ENCODE measurements around the gene KIAA1217.
A peak's percentile ranks its signal among the peaks of the same experiment; 100 is the strongest.

The KIAA1217 gene

DNA sequence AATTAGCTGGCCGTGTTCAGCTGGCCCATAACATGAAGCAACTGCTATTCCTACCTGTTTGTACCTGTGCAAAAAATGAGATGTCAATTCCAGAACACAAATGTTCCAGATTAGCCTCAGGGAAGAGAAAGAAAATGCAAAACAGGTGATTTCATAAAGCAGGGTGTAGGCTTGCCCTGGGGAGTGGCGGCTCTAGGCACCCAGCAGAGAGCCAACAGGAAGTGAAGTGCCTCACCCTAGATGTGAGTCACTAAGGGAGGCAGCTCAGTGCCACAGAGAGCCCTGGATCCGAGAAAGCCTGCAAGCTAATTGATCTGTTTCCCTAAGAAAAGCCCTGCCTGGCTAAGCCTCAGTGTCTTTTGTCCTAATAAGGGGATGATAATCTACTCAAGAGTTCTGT is 274.8 kb downstream of the KIAA1217 start:
- Histone ChIP-seq H4K91ac (ENCODE audit: low read depth, low read length) (no peak overlapping the region), H2BK5ac (ENCODE audit: low read depth, low read length, poor library complexity) (no peak overlapping the region), H3K23ac (ENCODE audit: low read length) (no peak overlapping the region), H4K12ac (ENCODE audit: low read depth, low read length) (no peak overlapping the region), H3K18ac (ENCODE audit: low read length) (no peak overlapping the region), H3K79me2 (ENCODE audit: control insufficient read depth, insufficient read depth, low read length, poor library complexity) (no peaks in the 10 kb centered on the region), H3K9ac (ENCODE audit: low read length) (no peak overlapping the region), H2BK12ac (ENCODE audit: low read length) (no peak overlapping the region), H4K8ac (ENCODE audit: low read depth, low read length) (no peak overlapping the region), H3K4me1 (ENCODE audit: control insufficient read depth in 1 of 2, insufficient read depth in 2 of 2, low read length in 2 of 2) (peaks cover 7 to 8% of the 10 kb centered on the region in 2 experiments), H2AK5ac (ENCODE audit: low read length) (no peak overlapping the region), H2BK120ac (ENCODE audit: insufficient read depth, low read length, poor library complexity) (no peak overlapping the region), H3K27me3 (ENCODE audit: insufficient read depth, low read length) (no peaks in the 10 kb centered on the region), H3K27ac (ENCODE audit: low read depth, low read length) (peak overlapping the region; percentile 9), H3K9me3 (ENCODE audit: insufficient read depth, low read depth, low read length) (no peaks in the 10 kb centered on the region), H3K4me3 (ENCODE audit: low read depth, low read length) (no peak overlapping the region), H3K36me3 (ENCODE audit: control insufficient read depth in 1 of 2, insufficient read depth in 2 of 2, low read length in 2 of 2) (peaks cover 18 to 32% of the 10 kb centered on the region in 2 experiments), H2AFZ (ENCODE audit: insufficient read depth, low read length, poor library complexity) (no peak overlapping the region), H3K4me2 (ENCODE audit: low read length) (no peak overlapping the region), H3K4ac (ENCODE audit: low read depth, low read length) (no peak overlapping the region), H3K14ac (ENCODE audit: low read length) (no peak overlapping the region), H3K79me1 (ENCODE audit: low read length) (peaks cover 4% of the 10 kb centered on the region)
- WGBS (ENCODE audit: extremely low coverage, insufficient coverage, insufficient read length), result no CpG with 5 or more reads among the region's 3 CpGs
- peak; percentile 91 to 98 for DNase-seq

DNA sequence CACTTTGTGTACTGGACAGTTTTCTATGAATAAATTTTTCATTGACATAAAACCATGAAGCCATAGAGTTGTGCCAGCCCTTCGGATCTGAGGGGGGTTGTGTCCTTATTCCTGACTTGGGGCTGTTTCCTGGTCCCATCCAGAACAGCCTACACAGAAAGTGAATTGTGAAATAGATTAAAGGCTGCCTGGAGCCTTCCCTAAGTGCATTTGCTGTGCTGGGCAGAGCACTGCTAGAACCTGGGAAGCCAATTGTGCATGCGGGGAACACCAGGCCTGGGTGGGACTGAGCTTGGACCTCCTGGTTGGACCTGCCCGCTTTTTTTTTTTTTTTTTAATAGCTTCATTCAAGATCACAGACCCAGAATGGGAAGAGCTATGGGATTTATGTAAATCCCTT is 275.8 kb downstream of the KIAA1217 start:
- DNase-seq, result no peak
- H2AK5ac ChIP-seq (ENCODE audit: low read length), result no peak overlapping the region
- WGBS (ENCODE audit: extremely low coverage, insufficient coverage, insufficient read length), result no CpG with 5 or more reads among the region's 3 CpGs
- H3K4me1 ChIP-seq (ENCODE audit: control insufficient read depth in 1 of 2, insufficient read depth in 2 of 2, low read length in 2 of 2), result peaks cover 7 to 8% of the 10 kb centered on the region in 2 experiments
- H4K91ac ChIP-seq (ENCODE audit: low read depth, low read length), result no peak overlapping the region
- no peak overlapping the region for H4K8ac ChIP-seq (ENCODE audit: low read depth, low read length)
- H3K18ac ChIP-seq (ENCODE audit: low read length), result no peak overlapping the region
- H3K23ac ChIP-seq (ENCODE audit: low read length), result no peak overlapping the region
- no peak overlapping the region for H3K27ac ChIP-seq (ENCODE audit: low read depth, low read length)
- H3K9me3 ChIP-seq (ENCODE audit: insufficient read depth, low read depth, low read length), result no peaks in the 10 kb centered on the region
- H3K4me2 ChIP-seq (ENCODE audit: low read length), result no peak overlapping the region
- no peak overlapping the region for H2BK5ac ChIP-seq (ENCODE audit: low read depth, low read length, poor library complexity)
- no peak overlapping the region for H2BK120ac ChIP-seq (ENCODE audit: insufficient read depth, low read length, poor library complexity)
- peaks cover 18 to 28% of the 10 kb centered on the region in 2 experiments for H3K36me3 ChIP-seq (ENCODE audit: control insufficient read depth in 1 of 2, insufficient read depth in 2 of 2, low read length in 2 of 2)
- H3K79me1 ChIP-seq (ENCODE audit: low read length), result peaks cover 4% of the 10 kb centered on the region
- no peak overlapping the region for H3K9ac ChIP-seq (ENCODE audit: low read length)
- H3K27me3 ChIP-seq (ENCODE audit: insufficient read depth, low read length), result no peaks in the 10 kb centered on the region
- H3K14ac ChIP-seq (ENCODE audit: low read length), result no peak overlapping the region
- H4K12ac ChIP-seq (ENCODE audit: low read depth, low read length), result no peak overlapping the region
- H2BK12ac ChIP-seq (ENCODE audit: low read length), result peak overlapping the region; percentile 58
- no peak overlapping the region for H3K4me3 ChIP-seq (ENCODE audit: low read depth, low read length)
- H3K4ac ChIP-seq (ENCODE audit: low read depth, low read length), result no peak overlapping the region
- no peaks in the 10 kb centered on the region for H3K79me2 ChIP-seq (ENCODE audit: control insufficient read depth, insufficient read depth, low read length, poor library complexity)
- H2AFZ ChIP-seq (ENCODE audit: insufficient read depth, low read length, poor library complexity), result no peak overlapping the region

DNA sequence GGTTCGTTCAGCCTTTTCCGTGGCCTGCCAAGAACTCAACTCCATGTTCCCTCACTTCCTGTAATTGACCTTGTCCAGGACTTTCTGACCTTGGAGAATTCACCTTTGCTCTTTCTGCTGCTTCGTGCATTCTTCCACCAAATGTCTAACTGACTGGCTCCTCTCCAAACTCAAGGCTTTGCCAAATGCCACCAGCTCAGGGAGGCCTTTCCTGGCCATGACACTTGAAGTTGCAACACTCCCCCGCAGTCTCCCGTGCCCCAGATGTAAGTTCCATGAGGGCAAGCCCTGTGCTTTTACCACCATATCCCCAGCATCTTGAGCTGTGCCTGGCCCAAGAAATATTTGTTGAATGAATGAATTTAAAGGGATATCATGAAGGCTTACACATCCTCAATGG is 276.4 kb downstream of the KIAA1217 start:
- no peaks in the 10 kb centered on the region for H3K79me2 ChIP-seq (ENCODE audit: control insufficient read depth, insufficient read depth, low read length, poor library complexity)
- no CpG with 5 or more reads among the region's 5 CpGs for WGBS (ENCODE audit: extremely low coverage, insufficient coverage, insufficient read length)

DNA sequence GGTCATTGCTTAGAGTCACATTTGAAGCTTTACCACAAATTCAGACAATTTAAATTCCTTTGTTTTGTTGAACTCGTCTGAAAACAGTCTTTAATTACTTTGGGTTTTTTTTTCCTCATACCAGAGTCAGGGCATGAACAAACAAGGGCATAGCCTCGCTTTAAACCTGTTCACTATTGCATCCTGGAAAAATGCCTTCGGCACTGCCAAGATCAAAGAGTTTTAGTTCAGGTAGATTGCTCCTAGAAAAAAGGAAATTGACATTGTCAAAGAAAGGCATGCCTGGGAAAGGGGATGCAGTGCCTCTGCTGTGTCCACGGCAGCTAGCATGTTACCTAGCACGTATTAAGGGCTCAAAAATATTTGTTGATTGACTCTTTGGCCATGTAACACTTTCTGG is 279.7 kb downstream of the KIAA1217 start:
- no peak overlapping the region for H4K91ac ChIP-seq (ENCODE audit: low read depth, low read length)
- no peak overlapping the region for H3K4me2 ChIP-seq (ENCODE audit: low read length)
- H3K79me2 ChIP-seq (ENCODE audit: control insufficient read depth, insufficient read depth, low read length, poor library complexity), result no peaks in the 10 kb centered on the region
- H3K9ac ChIP-seq (ENCODE audit: low read length), result no peak overlapping the region
- no peaks in the 10 kb centered on the region for H3K27me3 ChIP-seq (ENCODE audit: insufficient read depth, low read length)
- H3K14ac ChIP-seq (ENCODE audit: low read length), result no peak overlapping the region
- H2BK120ac ChIP-seq (ENCODE audit: insufficient read depth, low read length, poor library complexity), result no peak overlapping the region
- no peak overlapping the region for H3K4me3 ChIP-seq (ENCODE audit: low read depth, low read length)
- no peak overlapping the region for H4K12ac ChIP-seq (ENCODE audit: low read depth, low read length)
- peaks cover 2% of the 10 kb centered on the region for H3K79me1 ChIP-seq (ENCODE audit: low read length)
- no peak overlapping the region for H3K4ac ChIP-seq (ENCODE audit: low read depth, low read length)
- no peak overlapping the region for H2AK5ac ChIP-seq (ENCODE audit: low read length)
- no peaks in the 10 kb centered on the region for H3K9me3 ChIP-seq (ENCODE audit: insufficient read depth, low read depth, low read length)
- no peak overlapping the region for H2BK12ac ChIP-seq (ENCODE audit: low read length)
- H3K18ac ChIP-seq (ENCODE audit: low read length), result no peak overlapping the region
- no peak overlapping the region for H2BK5ac ChIP-seq (ENCODE audit: low read depth, low read length, poor library complexity)
- peaks cover 24 to 37% of the 10 kb centered on the region in 2 experiments for H3K36me3 ChIP-seq (ENCODE audit: control insufficient read depth in 1 of 2, insufficient read depth in 2 of 2, low read length in 2 of 2)
- H2AFZ ChIP-seq (ENCODE audit: insufficient read depth, low read length, poor library complexity), result no peak overlapping the region
- no peak overlapping the region for H3K23ac ChIP-seq (ENCODE audit: low read length)
- peak; percentile 48 to 61 for DNase-seq
- WGBS (ENCODE audit: extremely low coverage, insufficient coverage, insufficient read length), result no CpG with 5 or more reads among the region's 5 CpGs
- H3K4me1 ChIP-seq (ENCODE audit: control insufficient read depth in 1 of 2, insufficient read depth in 2 of 2, low read length in 2 of 2), result peaks cover 2 to 3% of the 10 kb centered on the region in 2 experiments
- H3K27ac ChIP-seq (ENCODE audit: low read depth, low read length), result no peak overlapping the region
- no peak overlapping the region for H4K8ac ChIP-seq (ENCODE audit: low read depth, low read length)

More for the DNA sequence above, 276.4 kb downstream of the KIAA1217 start:
- Histone ChIP-seq H3K36me3 (ENCODE audit: control insufficient read depth in 1 of 2, insufficient read depth in 2 of 2, low read length in 2 of 2) (peaks cover 18 to 28% of the 10 kb centered on the region in 2 experiments), H3K27ac (ENCODE audit: low read depth, low read length) (no peak overlapping the region), H3K4ac (ENCODE audit: low read depth, low read length) (peak overlapping the region; percentile 4), H3K4me2 (ENCODE audit: low read length) (no peak overlapping the region), H2BK5ac (ENCODE audit: low read depth, low read length, poor library complexity) (no peak overlapping the region), H3K27me3 (ENCODE audit: insufficient read depth, low read length) (no peaks in the 10 kb centered on the region), H3K79me1 (ENCODE audit: low read length) (peaks cover 4% of the 10 kb centered on the region), H2BK12ac (ENCODE audit: low read length) (no peak overlapping the region), H4K8ac (ENCODE audit: low read depth, low read length) (no peak overlapping the region), H3K9me3 (ENCODE audit: insufficient read depth, low read depth, low read length) (no peaks in the 10 kb centered on the region), H3K14ac (ENCODE audit: low read length) (no peak overlapping the region), H4K12ac (ENCODE audit: low read depth, low read length) (no peak overlapping the region), H4K91ac (ENCODE audit: low read depth, low read length) (no peak overlapping the region), H2AK5ac (ENCODE audit: low read length) (no peak overlapping the region), H3K9ac (ENCODE audit: low read length) (no peak overlapping the region), H3K18ac (ENCODE audit: low read length) (peak overlapping the region; percentile 58), H3K4me1 (ENCODE audit: control insufficient read depth in 1 of 2, insufficient read depth in 2 of 2, low read length in 2 of 2) (peaks cover 7 to 8% of the 10 kb centered on the region in 2 experiments), H2AFZ (ENCODE audit: insufficient read depth, low read length, poor library complexity) (no peak overlapping the region), H2BK120ac (ENCODE audit: insufficient read depth, low read length, poor library complexity) (no peak overlapping the region), H3K4me3 (ENCODE audit: low read depth, low read length) (no peak overlapping the region), H3K23ac (ENCODE audit: low read length) (no peak overlapping the region)
- no peak for DNase-seq
